GM08714 (cell line): Measurements from ENCODE around the gene CDK6.

Experiments
- H3K4me3 ChIP-seq: fragments of 200-500 bp; sonication (Bioruptor generic); 2 replicates; pipeline ENCODE4 v1.5.1; 2014; ENCODE audit warnings: mild to moderate bottlenecking, low read length, inconsistent platforms
- ZNF274 ChIP-seq: IDR thresholded peaks from 2 replicates; pipeline ENCODE4 v1.6.1; 2012; ENCODE audit warnings: mild to moderate bottlenecking, low read depth, low read length

CDK6 gene

DNA sequence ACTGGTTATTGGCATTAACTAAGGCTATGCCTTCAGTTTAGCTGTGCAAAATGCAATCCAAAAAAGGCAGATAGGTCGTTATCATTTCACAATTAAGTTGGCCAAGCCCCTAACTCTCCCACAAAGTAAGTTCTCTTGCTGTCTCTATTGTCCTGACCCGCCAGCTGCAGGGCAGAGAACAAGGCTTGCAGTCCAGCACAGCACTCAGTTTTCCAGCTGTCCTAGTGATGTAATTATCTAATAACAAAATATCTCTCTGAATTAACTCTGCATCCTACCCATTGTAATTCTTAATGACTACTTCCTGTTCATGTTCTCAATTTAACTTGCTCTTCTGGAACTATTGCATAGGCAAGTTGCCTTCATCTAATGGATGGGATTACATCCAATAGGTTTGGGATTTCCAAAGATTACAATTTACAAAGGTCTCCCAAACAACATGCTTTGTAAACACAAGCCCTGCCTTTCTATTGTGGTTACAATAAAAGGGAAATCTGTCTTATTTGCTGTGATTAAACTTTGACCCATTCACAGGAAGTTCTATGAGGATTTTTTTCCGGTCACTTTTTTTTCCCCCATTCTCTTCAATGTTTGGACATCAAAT lies 55.2 kb downstream of the CDK6 start:
- TF ChIP-seq ZNF274, result no peak
- H3K4me3 ChIP-seq, result no peak overlapping the region

DNA sequence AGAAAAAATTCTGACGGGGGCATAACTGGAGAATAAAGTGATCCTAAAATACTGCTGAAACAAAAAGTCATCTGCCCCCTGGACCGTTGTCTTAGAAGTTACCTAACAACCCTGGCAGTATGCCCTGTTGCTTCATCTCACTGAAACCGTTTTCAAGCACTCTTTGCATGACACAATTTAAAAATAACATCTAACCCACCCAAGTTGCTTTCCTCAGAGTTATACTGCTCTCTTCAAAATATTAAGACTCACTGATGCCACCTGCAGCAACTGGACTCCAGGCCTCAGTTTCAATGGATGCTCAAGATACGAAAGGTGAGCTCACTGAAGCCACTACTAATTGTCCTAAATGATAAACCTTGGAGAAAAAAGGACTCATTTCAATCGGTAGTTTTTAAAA lies 57.4 kb downstream of the CDK6 start:
- no peak overlapping the region for H3K4me3 ChIP-seq

DNA sequence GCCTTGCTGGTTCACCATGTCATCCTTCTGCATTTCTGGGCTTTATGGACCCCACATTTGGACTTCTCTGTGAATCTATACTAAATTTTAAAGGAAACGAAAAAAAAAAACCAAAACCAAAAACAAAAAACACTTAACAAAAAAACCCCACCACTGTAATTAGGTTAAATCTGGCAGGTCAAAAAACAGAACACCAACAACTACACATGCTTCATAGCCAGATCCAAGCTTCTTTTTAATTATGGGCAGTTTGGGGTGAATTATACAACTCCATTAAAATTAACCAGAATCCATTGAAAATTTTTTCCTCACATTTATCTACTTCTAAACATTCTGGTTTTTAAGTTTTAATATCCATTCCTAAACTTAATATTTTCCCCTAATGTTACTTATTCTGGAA lies 58.4 kb downstream of the CDK6 start:
- H3K4me3 ChIP-seq, result no peak overlapping the region
- no peak for TF ChIP-seq ZNF274

More for the DNA sequence above, 57.4 kb downstream of the CDK6 start:
- TF ChIP-seq ZNF274, result no peak

DNA sequence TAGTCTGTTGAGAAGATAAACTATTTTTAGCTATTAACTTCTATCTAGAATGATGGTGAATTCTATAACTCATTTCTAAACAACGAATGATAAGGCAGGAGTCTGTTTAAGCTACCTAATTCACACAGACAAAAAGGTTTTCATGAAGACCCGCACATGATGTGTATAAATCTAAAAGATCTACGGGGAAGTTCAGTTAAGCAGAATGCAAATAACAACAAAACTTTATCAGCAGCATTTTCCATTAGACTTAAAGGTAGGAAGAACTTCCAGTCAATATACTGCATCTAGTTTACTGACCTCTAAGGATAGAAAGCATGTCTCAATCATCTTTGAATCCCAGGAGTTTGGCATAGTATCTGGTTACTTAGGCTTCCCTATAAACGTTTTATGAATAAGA lies 62.6 kb downstream of the CDK6 start:
- no peak for TF ChIP-seq ZNF274

DNA sequence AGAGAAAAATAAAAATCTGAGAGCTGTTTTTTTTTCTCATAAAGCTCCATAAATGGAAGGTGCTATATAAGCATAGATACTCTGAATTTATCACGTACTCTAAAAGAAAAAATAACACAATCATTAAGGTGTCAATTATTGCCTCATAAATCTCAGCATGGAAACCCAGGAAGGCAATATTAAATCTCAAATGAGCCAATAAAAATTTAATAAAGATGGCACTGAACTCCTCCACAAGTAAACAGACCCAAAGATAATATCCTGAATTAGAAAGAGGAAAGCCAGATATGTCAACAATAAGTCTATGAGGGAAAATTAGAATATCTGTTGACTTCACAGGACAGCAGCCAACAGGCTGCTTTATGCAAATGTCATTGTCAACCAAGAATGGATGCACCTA lies 66.5 kb downstream of the CDK6 start:
- H3K4me3 ChIP-seq, result no peak overlapping the region
- no peak for TF ChIP-seq ZNF274

More for the DNA sequence above, 62.6 kb downstream of the CDK6 start:
- H3K4me3 ChIP-seq, result no peak overlapping the region

DNA sequence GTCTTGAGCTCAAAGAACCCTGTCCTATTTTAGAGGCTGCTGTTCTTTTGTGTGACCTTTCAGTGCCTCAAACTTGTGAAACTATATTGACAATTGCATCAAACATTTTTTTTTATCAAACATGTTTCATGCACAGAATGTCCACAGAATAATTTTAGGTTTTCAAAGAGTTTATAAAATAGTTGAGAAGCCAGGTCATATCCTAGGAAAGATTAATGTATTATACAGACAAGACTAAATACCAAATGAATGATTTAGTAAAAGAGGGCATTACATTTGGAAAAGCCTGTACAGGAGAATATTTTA lies 67.0 kb downstream of the CDK6 start:
- no peak overlapping the region for H3K4me3 ChIP-seq

DNA sequence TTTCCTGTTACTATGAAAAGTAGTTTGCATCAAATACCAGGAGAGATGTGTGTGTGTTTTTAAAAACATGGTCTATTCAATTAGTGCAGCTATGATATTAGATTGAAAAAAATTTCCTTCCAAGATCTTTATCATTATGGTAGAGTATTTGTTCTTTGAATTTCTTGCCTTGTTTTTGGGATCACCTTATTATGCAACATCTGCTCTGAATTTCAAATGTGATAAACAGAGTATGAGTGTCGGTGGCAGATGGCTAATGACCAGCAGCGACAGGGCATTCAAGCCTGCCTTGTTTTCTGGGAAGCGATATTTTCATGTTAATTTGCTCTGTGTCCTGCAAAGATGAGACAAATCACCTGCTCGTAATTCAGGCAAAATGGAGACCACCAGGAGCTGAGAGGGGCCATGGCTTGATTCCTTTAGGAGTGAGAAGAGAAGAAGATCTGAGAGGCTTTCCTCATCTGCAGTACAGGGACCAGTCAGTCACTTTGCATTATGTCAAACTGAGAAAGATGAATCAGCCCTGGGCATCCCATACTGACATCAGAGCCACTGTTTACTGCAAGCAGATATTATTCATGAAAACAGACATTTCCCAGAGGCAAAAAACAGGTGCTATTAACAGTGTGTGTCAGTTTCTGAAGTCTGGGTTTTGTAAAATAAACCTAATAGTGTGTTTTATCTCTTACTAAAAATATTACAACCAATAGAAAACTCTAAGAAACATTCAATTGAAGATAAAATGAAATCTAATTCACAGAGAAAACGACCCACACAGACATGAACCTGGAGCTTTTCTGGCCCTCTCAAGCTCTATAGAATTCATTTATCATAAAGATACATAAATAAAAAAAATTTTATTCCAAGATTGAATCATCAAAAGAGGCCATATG lies 67.6 kb downstream of the CDK6 start:
- H3K4me3 ChIP-seq, result no peak overlapping the region
- TF ChIP-seq ZNF274, result no peak

More for the DNA sequence above, 67.0 kb downstream of the CDK6 start:
- no peak for TF ChIP-seq ZNF274

DNA sequence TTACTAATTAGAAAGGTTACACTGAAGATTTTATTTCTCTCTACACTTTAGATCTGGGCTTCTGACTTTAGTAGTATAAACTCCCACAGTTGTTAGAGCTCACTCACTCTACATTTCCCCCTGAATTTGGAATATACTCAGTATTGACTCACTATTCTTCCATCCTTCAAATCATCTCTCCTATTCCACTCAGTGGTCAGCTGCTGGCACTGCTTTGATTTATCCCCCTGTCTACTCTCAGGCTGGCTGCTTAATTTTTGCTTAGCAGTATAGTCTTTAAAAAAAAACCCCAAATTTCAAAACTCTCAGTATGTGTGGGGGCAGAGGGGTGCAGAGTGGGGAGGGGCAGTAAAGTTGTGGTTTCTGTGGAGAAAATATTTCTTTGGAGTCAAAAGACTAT lies 68.9 kb downstream of the CDK6 start:
- no peak for TF ChIP-seq ZNF274
- H3K4me3 ChIP-seq, result no peak overlapping the region

DNA sequence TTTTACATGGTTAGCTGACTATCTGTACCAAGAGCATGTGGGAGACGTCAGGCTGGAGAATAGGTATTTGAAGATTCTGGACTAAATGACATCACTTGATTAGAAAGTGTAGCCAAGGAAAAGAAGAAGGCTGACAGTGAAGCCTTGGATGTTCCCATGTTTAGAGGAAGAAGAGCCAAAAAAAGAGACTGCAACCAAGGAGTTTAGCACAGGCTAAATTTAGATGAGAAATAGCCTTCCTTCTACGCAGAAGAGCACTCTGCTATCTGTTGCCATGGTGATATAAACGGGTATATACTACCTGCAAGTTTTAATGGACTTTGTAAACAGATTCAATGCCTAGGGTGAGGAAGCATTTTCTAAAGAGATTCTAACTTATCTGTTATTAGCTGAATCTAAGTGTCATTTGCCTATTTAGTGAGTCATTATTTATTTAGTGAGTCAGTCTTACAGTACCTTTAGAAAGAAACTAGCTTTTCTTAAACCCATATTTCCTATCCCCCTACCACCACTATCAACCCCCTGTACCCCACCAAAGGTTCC lies 69.8 kb downstream of the CDK6 start:
- no peak overlapping the region for H3K4me3 ChIP-seq
- TF ChIP-seq ZNF274, result no peak

DNA sequence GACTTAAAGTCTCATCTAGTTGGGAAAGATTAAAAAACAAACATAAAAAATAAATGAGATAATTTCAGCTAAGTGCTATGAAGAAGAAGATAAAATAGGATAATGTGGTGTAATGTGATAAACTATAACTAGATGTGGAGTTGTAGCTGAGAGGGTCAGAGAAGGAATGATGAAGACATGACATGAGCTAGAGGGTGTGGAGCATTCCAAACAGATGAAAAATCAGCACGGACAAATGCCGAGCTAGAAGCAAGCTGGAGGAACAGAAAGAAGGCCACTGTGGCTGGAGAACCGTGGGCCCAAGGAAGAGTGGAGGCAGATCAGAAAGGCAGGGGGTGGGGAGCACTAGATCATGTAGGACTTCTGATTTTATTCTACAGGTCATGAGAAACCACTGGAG lies 70.6 kb downstream of the CDK6 start:
- H3K4me3 ChIP-seq, result no peak overlapping the region
- TF ChIP-seq ZNF274, result no peak

DNA sequence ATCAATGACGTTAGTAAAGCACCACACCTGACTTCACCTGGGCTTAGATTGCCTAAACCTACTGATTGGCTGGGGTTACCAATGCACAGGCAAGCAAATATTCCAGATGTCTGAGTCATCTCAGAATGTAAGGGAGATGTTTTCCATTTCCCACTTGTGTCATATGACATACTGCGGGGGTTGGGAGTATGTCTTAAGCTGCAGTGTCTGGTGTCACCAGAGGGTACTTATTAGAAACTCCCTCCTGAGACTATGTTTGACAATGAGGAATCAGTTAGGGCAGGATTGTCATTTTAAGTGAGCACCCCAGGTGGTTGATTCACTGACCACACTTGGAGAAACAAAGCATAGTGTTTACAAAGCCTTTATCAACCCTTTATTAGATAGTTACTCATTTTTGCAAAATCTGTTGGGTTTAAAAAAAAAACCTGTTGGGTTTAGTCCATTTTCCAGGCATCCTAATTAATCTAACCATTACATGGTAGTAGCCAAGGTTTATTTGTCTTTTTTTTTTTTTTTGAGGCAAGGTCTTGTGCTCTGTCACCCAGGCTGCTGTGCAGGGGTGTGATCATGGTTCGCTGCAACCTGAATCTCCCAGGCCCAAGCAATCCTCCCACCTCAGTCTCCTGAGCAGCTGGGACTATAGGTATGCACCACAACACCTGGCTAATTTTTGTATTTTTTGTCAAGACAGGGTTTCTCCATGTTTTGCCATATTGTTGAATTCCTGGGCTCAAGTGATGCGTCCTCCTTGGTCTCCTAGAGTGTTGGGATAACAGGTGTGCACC lies 72.5 kb downstream of the CDK6 start:
- H3K4me3 ChIP-seq, result no peak overlapping the region
- no peak for TF ChIP-seq ZNF274

DNA sequence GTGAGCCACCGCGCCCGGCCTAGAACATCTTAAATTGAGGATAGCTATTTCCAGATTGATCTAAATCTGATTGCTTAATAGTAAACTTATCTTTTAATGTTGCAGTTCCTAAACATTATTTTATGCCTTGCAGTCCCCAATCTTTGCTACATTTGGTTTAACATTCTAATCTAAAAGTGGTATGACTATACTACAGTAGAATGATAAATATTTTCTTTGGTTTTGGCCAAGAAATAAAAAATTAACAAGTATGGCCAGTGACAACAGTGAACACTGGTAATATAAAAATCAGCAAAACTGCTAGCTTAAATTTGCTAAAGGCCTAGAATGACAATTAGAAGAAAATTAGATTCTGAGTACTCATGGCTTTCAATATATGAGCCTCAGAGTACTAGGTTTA lies 73.5 kb downstream of the CDK6 start:
- H3K4me3 ChIP-seq, result no peak overlapping the region
- TF ChIP-seq ZNF274, result no peak

DNA sequence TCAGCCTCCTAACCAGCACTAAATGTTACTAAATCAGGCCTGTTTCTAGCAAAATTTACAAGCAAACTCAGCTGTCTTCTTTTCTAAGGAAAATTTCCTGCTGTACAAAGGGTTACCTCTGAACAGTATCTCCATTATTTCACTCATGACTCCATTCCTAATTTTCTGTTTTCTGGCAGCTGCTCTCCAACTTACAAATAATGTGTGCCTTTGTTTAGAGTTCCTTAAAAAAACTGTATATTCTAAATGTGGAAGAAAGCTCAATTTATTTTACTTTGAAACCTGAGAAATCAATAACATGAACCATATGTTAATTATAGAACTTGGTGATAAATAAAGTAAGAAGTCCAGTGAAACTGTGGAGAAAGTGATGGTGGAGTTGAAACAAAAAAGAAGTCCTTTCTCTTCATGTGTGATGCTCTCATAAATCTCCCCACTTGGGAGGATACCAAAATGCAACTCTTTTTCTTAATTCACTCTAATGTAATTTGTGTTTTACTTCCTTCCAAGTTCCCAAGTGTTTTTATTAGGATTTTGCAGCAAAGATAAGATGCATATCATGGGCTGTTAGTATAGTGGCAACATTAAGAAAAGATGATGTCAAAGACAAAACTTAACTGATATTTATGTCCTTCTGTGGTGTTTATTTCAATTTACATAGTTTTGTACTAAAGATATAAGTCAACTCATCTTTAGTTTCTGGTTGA lies 74.8 kb downstream of the CDK6 start:
- H3K4me3 ChIP-seq, result no peak overlapping the region
- no peak for TF ChIP-seq ZNF274
